ENCODE results near the gene KCNJ14. TPM values are rescaled to one million over a fixed set of nuclear protein-coding genes. Genes with fewer than 3 reads are reported as not detected.
A peak's percentile ranks its signal among the peaks of the same experiment; 100 is the strongest.

The KCNJ14 gene
- total RNA-seq, 4 donors from 2014 or later = 0.16 to 0.42 (median 0.27) TPM; not detected in 1

- H3K27ac ChIP-seq = peak overlapping the region in 3 of 4 donors; percentile 80 to 93 (median 83)
- peak overlapping the region; percentile 20 to 59 for H3K4me3 ChIP-seq
- H3K36me3 ChIP-seq = no peaks in the 10 kb centered on the region
- peak; percentile 92 for ATAC-seq
- peaks cover 11% of the 10 kb centered on the region for H3K27me3 ChIP-seq
- TF ChIP-seq POLR2AphosphoS5 (IDR thresholded peaks at IDR 0.05) (peak; percentile 90), EP300 (IDR thresholded peaks at IDR 0.05) (no peak), POLR2A (IDR thresholded peaks at IDR 0.05) (peak; percentile 47 to 55)
- TF ChIP-seq, protein P1, sequence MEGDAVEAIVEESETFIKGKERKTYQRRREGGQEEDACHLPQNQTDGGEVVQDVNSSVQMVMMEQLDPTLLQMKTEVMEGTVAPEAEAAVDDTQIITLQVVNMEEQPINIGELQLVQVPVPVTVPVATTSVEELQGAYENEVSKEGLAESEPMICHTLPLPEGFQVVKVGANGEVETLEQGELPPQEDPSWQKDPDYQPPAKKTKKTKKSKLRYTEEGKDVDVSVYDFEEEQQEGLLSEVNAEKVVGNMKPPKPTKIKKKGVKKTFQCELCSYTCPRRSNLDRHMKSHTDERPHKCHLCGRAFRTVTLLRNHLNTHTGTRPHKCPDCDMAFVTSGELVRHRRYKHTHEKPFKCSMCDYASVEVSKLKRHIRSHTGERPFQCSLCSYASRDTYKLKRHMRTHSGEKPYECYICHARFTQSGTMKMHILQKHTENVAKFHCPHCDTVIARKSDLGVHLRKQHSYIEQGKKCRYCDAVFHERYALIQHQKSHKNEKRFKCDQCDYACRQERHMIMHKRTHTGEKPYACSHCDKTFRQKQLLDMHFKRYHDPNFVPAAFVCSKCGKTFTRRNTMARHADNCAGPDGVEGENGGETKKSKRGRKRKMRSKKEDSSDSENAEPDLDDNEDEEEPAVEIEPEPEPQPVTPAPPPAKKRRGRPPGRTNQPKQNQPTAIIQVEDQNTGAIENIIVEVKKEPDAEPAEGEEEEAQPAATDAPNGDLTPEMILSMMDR (IDR thresholded peaks at IDR 0.05) = no peak
- peaks cover 0 to 63% (median 22%) of the 10 kb centered on the region in 3 donors for H3K4me1 ChIP-seq
- 3 to 4% methylated on average over 10 to 14 of the region's 47 CpGs for WGBS, 2 donors (ENCODE audit: low coverage in 1 of 2)
- no peaks in the 10 kb centered on the region for H3K9me3 ChIP-seq
These were observed 37.7 kb downstream of the KCNJ14 start for GRCh38 chr19:48492925-48493717.

DNA sequence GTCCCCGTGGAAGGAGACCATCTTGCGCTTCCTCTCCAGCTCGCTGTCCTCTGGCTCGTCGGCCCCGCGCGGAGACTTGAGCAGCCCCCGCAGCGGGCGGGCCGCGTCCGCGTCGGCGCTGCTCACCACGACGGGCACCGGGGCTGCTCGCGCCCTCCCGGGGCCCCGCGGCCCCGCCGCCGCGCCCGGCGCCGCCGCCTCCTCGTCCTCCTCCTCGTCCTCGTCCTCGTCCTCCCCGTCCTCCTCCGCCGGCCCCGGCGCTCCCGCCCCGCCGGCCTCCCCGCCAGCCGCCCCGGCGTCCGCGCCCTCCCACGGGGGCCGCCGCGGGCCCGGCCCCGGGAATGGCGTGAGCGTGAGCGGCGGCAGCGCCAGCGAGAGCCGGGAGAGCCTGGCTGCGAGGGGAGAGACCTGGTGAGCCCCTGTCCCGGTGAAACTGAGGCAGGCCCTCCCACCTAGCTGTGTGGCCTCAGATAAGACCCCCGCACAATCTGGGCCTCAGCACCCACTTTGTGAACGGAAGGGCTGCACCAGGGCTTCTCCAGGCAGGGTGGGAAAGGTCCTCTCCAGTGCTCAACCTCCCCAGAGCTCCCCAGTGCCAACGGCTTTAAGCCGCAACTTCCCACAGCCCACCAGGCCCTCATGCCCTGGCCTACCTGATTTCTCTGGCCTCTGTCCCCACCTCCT is 38.5 kb downstream of the KCNJ14 start:
- H3K9me3 ChIP-seq = no peaks in the 10 kb centered on the region
- H3K36me3 ChIP-seq = no peaks in the 10 kb centered on the region
- peak overlapping the region; percentile 23 to 59 for H3K4me3 ChIP-seq
- H3K4me1 ChIP-seq = peaks cover 0 to 59% (median 22%) of the 10 kb centered on the region in 3 donors
- WGBS, 2 donors (ENCODE audit: low coverage in 1 of 2) = 40% methylated on average over 1 of the region's 70 CpGs; no CpG with 5 or more reads in 1 of the 2 donors
- ATAC-seq = peak; percentile 20
- TF ChIP-seq, protein P1 (IDR thresholded peaks at IDR 0.05) = no peak
- TF ChIP-seq EP300 (IDR thresholded peaks at IDR 0.05) (no peak), POLR2A (IDR thresholded peaks at IDR 0.05) (no peak), POLR2AphosphoS5 (IDR thresholded peaks at IDR 0.05) (no peak)
- peak overlapping the region in 3 of 4 donors; percentile 80 to 93 (median 83) for H3K27ac ChIP-seq
- H3K27me3 ChIP-seq = peaks cover 18% of the 10 kb centered on the region

- H3K9me3 ChIP-seq = no peaks in the 10 kb centered on the region
- no peak overlapping the region for H3K4me3 ChIP-seq
- H3K4me1 ChIP-seq = peaks cover 0 to 56% (median 22%) of the 10 kb centered on the region in 3 donors
- no peak for ATAC-seq
- no peaks in the 10 kb centered on the region for H3K36me3 ChIP-seq
- peaks cover 34% of the 10 kb centered on the region for H3K27me3 ChIP-seq
- peak overlapping the region in 1 of 4 donors; percentile 31 for H3K27ac ChIP-seq
- WGBS, 2 donors (ENCODE audit: low coverage in 1 of 2) = 73 to 79% methylated on average over 5 to 6 of the region's 6 CpGs
- TF ChIP-seq EP300 (IDR thresholded peaks at IDR 0.05) = no peak
- TF ChIP-seq, protein P1 (IDR thresholded peaks at IDR 0.05) = no peak
- no peak for TF ChIP-seq POLR2A (IDR thresholded peaks at IDR 0.05)
- no peak for TF ChIP-seq POLR2AphosphoS5 (IDR thresholded peaks at IDR 0.05)
These were observed 40.0 kb downstream of the KCNJ14 start for GRCh38 chr19:48495396-48495795.

- H3K4me1 ChIP-seq = peaks cover 0 to 51% (median 13%) of the 10 kb centered on the region in 3 donors
- H3K27ac ChIP-seq = no peak overlapping the region
- TF ChIP-seq POLR2AphosphoS5 (IDR thresholded peaks at IDR 0.05) (no peak), POLR2A (IDR thresholded peaks at IDR 0.05) (no peak), EP300 (IDR thresholded peaks at IDR 0.05) (no peak)
- TF ChIP-seq, protein P1 (IDR thresholded peaks at IDR 0.05) = no peak
- H3K4me3 ChIP-seq = no peak overlapping the region
- H3K27me3 ChIP-seq = peaks cover 51% of the 10 kb centered on the region
- WGBS, 2 donors (ENCODE audit: low coverage in 1 of 2) = 32 to 79% methylated on average over 2 to 8 of the region's 45 CpGs
- no peaks in the 10 kb centered on the region for H3K36me3 ChIP-seq
- no peak for ATAC-seq
- H3K9me3 ChIP-seq = no peaks in the 10 kb centered on the region
These were observed 41.8 kb downstream of the KCNJ14 start for GRCh38 chr19:48496959-48497727.

Measured in gastroesophageal sphincter (tissue), 4 donors.